ENCODE results near the gene IRS4. TPM values are rescaled to one million over a fixed set of nuclear protein-coding genes. Genes with fewer than 3 reads are reported as not detected.

The IRS4 gene
- total and polyA plus RNA-seq, 2 of the 8 experiments (the other 6 are each of a cell fraction or from before 2014, with no cell fraction given) = 3.8 to 14.1 TPM

- TF ChIP-seq CBX5 (IDR thresholded peaks at IDR 0.05; ENCODE audit: low read depth, low read length) = no peak
- TF ChIP-seq HDAC2 (IDR thresholded peaks at IDR 0.05; ENCODE audit: borderline replicate concordance in 1 of 2, low read depth in 2 of 2, low read length in 2 of 2) = no peak
- no peak for TF ChIP-seq BCL11A (IDR thresholded peaks at IDR 0.05; ENCODE audit: low read depth in 2 of 2, low read length in 2 of 2)
Measured at GRCh38 chrX:108740299-108740774, 4.0 kb upstream of the IRS4 start (continued).

Measured in H1 (cell line).